GM12872 (cell line): ENCODE data around the gene RASAL2.

Experiments used
- CTCF ChIP-seq: IDR thresholded peaks from 3 replicates; pipeline ENCODE4 v1.5.1; 2011; ENCODE audit warnings: low read depth, mild to moderate bottlenecking, low read length, moderate library complexity; ENCODE audit not compliant: insufficient read depth

The RASAL2 gene

GRCh38 chr1:178142806-178143205, 48.9 kb downstream of the RASAL2 start:
- TF ChIP-seq CTCF, result no peak

- TF ChIP-seq CTCF, result no peak
These were observed 50.1 kb downstream of the RASAL2 start for GRCh38 chr1:178143730-178144690.

- TF ChIP-seq CTCF, result no peak
These were observed 51.7 kb downstream of the RASAL2 start for GRCh38 chr1:178145605-178146004.

GRCh38 chr1:178146436-178146835, 52.5 kb downstream of the RASAL2 start:
- TF ChIP-seq CTCF, result no peak

GRCh38 chr1:178150610-178151009, 56.7 kb downstream of the RASAL2 start:
- TF ChIP-seq CTCF, result no peak

GRCh38 chr1:178151831-178152230, 57.9 kb downstream of the RASAL2 start:
- TF ChIP-seq CTCF, result no peak

- no peak for TF ChIP-seq CTCF
These were observed 61.8 kb downstream of the RASAL2 start for GRCh38 chr1:178155481-178156255.
